BJ (cell line): ENCODE measurements around the gene CPNE7. TPM values are rescaled to one million over a fixed set of nuclear protein-coding genes. Genes with fewer than 3 reads are reported as not detected.
"Not testable (repeated sequence)": the region's sequence is repeated elsewhere in the genome, so short reads cannot be mapped to it uniquely, and the experiment has no call there.

ENCODE experiments used
- CTCF ChIA-PET: fragments of 350-600 bp; formaldehyde crosslinking; extraction: SDS; loops from one replicate; lab custom pipeline; 2021; ENCODE audit warnings: antibody characterized with exemption, inconsistent platforms; lab: Yijun Ruan, JAX
- POLR2A ChIA-PET: fragments of 300-600 bp; sonication (Branson Sonifier 250); formaldehyde crosslinking; extraction: SDS; loops from one replicate; lab custom pipeline; 2021; ENCODE audit warnings: antibody characterized with exemption; lab: Charles Lee
- DNase-seq: peaks from one replicate; pipeline ENCODE4 v3.0.0-alpha.2; 2011; ENCODE audit warnings: low read depth
- H3K27me3 ChIP-seq: 2 replicates; pipeline ENCODE4 v1.6.0; 2011; ENCODE audit warnings: low read length; ENCODE audit not compliant: control insufficient read depth, insufficient read depth
- H3K36me3 ChIP-seq: 2 replicates; pipeline ENCODE4 v1.5.1; 2011; ENCODE audit warnings: low read length; ENCODE audit not compliant: control insufficient read depth, insufficient read depth
- H3K4me3 ChIP-seq: 2 replicates; pipeline ENCODE4 v1.5.1; 2011; ENCODE audit warnings: low read depth, mild to moderate bottlenecking, control low read depth, low read length
- CTCF ChIP-seq: IDR thresholded peaks from 2 replicates; pipeline ENCODE4 v1.5.1; 2011; ENCODE audit warnings: low read depth, mild to moderate bottlenecking, control low read depth, inconsistent platforms, low read length, moderate library complexity; ENCODE audit not compliant: insufficient read depth
- polyA plus RNA-seq: library from polyadenylated mRNA; depleted of rRNA; stranded (reverse); fragments of >200 nt; gene quantifications from 2 replicates; pipeline ENCODE4 v1.2.3, GENCODE V29; 2011

The CPNE7 gene
- polyA plus RNA-seq, 1 experiment, result 7.1 TPM

GRCh38 chr16:89567656-89568594 lies 7.6 kb upstream of the CPNE7 start:
- POLR2A ChIA-PET, result no interaction called here
- CTCF ChIA-PET, result interaction anchor here (0.8 kb wide), 1 partner anchor 72 kb away, joined by 5 read pairs; no protein-coding TSS in a partner anchor
- DNase-seq, result no peak
- TF ChIP-seq CTCF, result no peak
- Histone ChIP-seq H3K27me3 (no peaks in the 10 kb centered on the region), H3K36me3 (peaks cover 17% of the 10 kb centered on the region), H3K4me3 (no peak overlapping the region)

- Histone ChIP-seq H3K4me3 (no peak overlapping the region), H3K36me3 (peaks cover 2% of the 10 kb centered on the region; the same call in 1 of the 2 replicates), H3K27me3 (no peaks in the 10 kb centered on the region)
- POLR2A ChIA-PET, result no interaction called here
- CTCF ChIA-PET, result interaction anchor here (0.7 kb wide), 1 partner anchor 159 kb away, joined by 3 read pairs; no protein-coding TSS in a partner anchor
- no peak for DNase-seq
- no peak for TF ChIP-seq CTCF
Observed at GRCh38 chr16:89569506-89570341, 5.8 kb upstream of the CPNE7 start.

GRCh38 chr16:89570342-89570923 lies 5.1 kb upstream of the CPNE7 start:
- CTCF ChIA-PET, result no interaction called here
- Histone ChIP-seq H3K27me3 (no peaks in the 10 kb centered on the region), H3K36me3 (no peaks in the 10 kb centered on the region), H3K4me3 (no peak overlapping the region)
- POLR2A ChIA-PET, result no interaction called here
- TF ChIP-seq CTCF, result no peak
- no peak for DNase-seq

GRCh38 chr16:89570983-89571598 lies 4.5 kb upstream of the CPNE7 start:
- H3K4me3 ChIP-seq, H3K27me3 ChIP-seq, DNase-seq, H3K36me3 ChIP-seq, POLR2A ChIA-PET, CTCF ChIA-PET: not testable (repeated sequence)

- no peak for TF ChIP-seq CTCF
- Histone ChIP-seq H3K36me3 (no peaks in the 10 kb centered on the region), H3K4me3 (no peak overlapping the region), H3K27me3 (no peaks in the 10 kb centered on the region)
- ChIA-PET CTCF (interaction anchor here (1.0 to 1.1 kb wide), 2 partner anchors 10 to 69 kb away, joined by 4 to 7 read pairs; no protein-coding TSS in a partner anchor), POLR2A (no interaction called here)
- DNase-seq, result no peak
Observed at GRCh38 chr16:89571636-89572035, 3.9 kb upstream of the CPNE7 start.
